ENCODE measurements around the gene PHF20. TPM values are rescaled to one million over a fixed set of nuclear protein-coding genes. Genes with fewer than 3 reads are reported as not detected.
A peak's percentile ranks its signal among the peaks of the same experiment; 100 is the strongest.

Gene PHF20
- total and polyA plus RNA-seq, 2 donors (not counting 3 experiments of a cell fraction or from before 2014, with no cell fraction given) = 25.0 to 45.8 TPM

GRCh38 chr20:35731469-35731788, 40.4 kb upstream of the PHF20 start:
- no TSS peak for BruUV-seq (replicated peaks)
- CTCF ChIA-PET = interaction anchor here (1.1 to 1.5 kb wide), 3 partner anchors 8 to 23 kb away, joined by 3 to 5 read pairs (median 3); no protein-coding TSS in a partner anchor
- intact Hi-C loops (cut with micrococcal nuclease) = loop anchor here (5.0 kb wide), 1 partner anchor 41 kb away; the partner anchor contains the start of gene PHF20

More at GRCh38 chr20:35731469-35731788, 40.4 kb upstream of the PHF20 start:
- Histone ChIP-seq H3K9ac (replicated peaks; ENCODE audit: extremely low read depth, insufficient read depth, low read length) (no peak overlapping the region), H3K27ac (ENCODE audit: insufficient read depth, low read depth, low read length) (no peak overlapping the region), H4K20me1 (replicated peaks; ENCODE audit: control insufficient read depth, extremely low read depth, insufficient read depth, low read length) (peaks cover 39% of the 10 kb centered on the region), H3K4me2 (ENCODE audit: insufficient read depth, low read length) (peak overlapping the region; percentile 18), H3K79me2 (ENCODE audit: control insufficient read depth, insufficient read depth, low read length) (peaks cover 89% of the 10 kb centered on the region), H2AFZ (ENCODE audit: low read depth, low read length) (no peak overlapping the region), H3K36me3 (ENCODE audit: control insufficient read depth in 2 of 2, extremely low read depth in 1 of 2, insufficient read depth in 2 of 2, low read length in 2 of 2) (peaks cover 38 to 62% of the 10 kb centered on the region in 2 experiments), H3K4me1 (ENCODE audit: control insufficient read depth, extremely low read depth, insufficient read depth, low read length) (peaks cover 12% of the 10 kb centered on the region), H3K4me3 (replicated peaks in 1 of 3; ENCODE audit: insufficient read depth in 1 of 3, low read depth in 1 of 3, low read length in 3 of 3) (no peak overlapping the region), H3K9me3 (replicated peaks; ENCODE audit: control insufficient read depth, insufficient read depth, low read length) (no peaks in the 10 kb centered on the region), H3K27me3 (ENCODE audit: control insufficient read depth in 2 of 2, insufficient read depth in 2 of 2, low read length in 2 of 2) (no peaks in the 10 kb centered on the region), H3K9me1 (replicated peaks; ENCODE audit: control insufficient read depth, extremely low read depth, insufficient read depth, low read length) (no peaks in the 10 kb centered on the region)
- POLR2A ChIA-PET = interaction anchor here (0.6 to 3.5 kb wide), 4 partner anchors 8 to 144 kb away, joined by 3 to 22 read pairs (median 6); partner anchors contain the start of gene RBM39
- TF ChIP-seq FOS (IDR thresholded peaks at IDR 0.05; ENCODE audit: borderline replicate concordance, insufficient read depth, low read length) = no peak
- no peak for TF ChIP-seq JUN (IDR thresholded peaks at IDR 0.05; ENCODE audit: borderline replicate concordance, insufficient read depth, insufficient read length, low read depth)
- TF ChIP-seq GATA2 (IDR thresholded peaks at IDR 0.05; ENCODE audit: insufficient read depth, insufficient read length, low read depth, low read length) = no peak
- no peak for TF ChIP-seq POLR2A (IDR thresholded peaks at IDR 0.05; ENCODE audit: low read depth, low read length)
- TF ChIP-seq CTCF (IDR thresholded peaks at IDR 0.05; ENCODE audit: extremely low read depth in 1 of 2, insufficient read depth in 1 of 2, low read depth in 1 of 2, low read length in 2 of 2) = no peak
- no peak for TF ChIP-seq EZH2 (IDR thresholded peaks at IDR 0.05; ENCODE audit: borderline replicate concordance, low read depth, low read length, severe bottlenecking)
- no peak for DNase-seq (ENCODE audit: low read depth, low spot score)
- no peak for FAIRE-seq
- dilution Hi-C loops (cut with MboI; ENCODE audit: extremely low pct_ligation_motif_present, low sequenced_read_pairs) = no loop called here
